Upper lobe of left lung (tissue), 6 donors: ENCODE data around the gene SYNPR. TPM values are rescaled to one million over a fixed set of nuclear protein-coding genes. Genes with fewer than 3 reads are reported as not detected.

Experiments used
- ATAC-seq, 2 donors: fragments of 200-7000 bp; cut with Tn5 transposase; one replicate each; pipeline ENCODE4 v1.9.1; 2022; ENCODE audit warnings: mild to moderate bottlenecking in 2 of 2, moderate library complexity in 2 of 2; ENCODE audit not compliant: low FRiP score in 2 of 2
- DNase-seq, 2 donors: peaks; one replicate each; pipeline ENCODE4 v3.0.0-alpha.2; 2019 to 2020
- H3K27ac ChIP-seq, 4 donors: fragments of 200-600 bp; sonication (generic); one replicate each; pipeline ENCODE4 v1.5.1; 2016 to 2019
- H3K27me3 ChIP-seq, 4 donors: fragments of 200-600 bp; sonication (generic); one replicate each; pipeline ENCODE4 v1.5.1; 2017 to 2019
- H3K36me3 ChIP-seq, 4 donors: fragments of 200-600 bp; sonication (generic); one replicate each; pipeline ENCODE4 v1.5.1; 2016 to 2019
- H3K4me1 ChIP-seq, 4 donors: fragments of 200-600 bp; sonication (generic); one replicate each; pipeline ENCODE4 v1.5.1; 2018 to 2019
- H3K4me3 ChIP-seq, 4 donors: fragments of 200-600 bp; sonication (generic); one replicate each; pipeline ENCODE4 v1.5.1; 2017 to 2019; ENCODE audit warnings: mild to moderate bottlenecking in 2 of 4, moderate library complexity in 1 of 4
- H3K9me3 ChIP-seq, 4 donors: fragments of 200-600 bp; sonication (generic); one replicate each; pipeline ENCODE4 v1.5.1; 2018 to 2019
- CTCF ChIP-seq, 6 experiments: fragments of 450-650 bp in 4 of 6; fragments of 200-600 bp in 2 of 6; sonication (generic) in 2 of 6; IDR thresholded peaks; one replicate each; pipeline ENCODE4 v1.5.1; 2016 to 2019; ENCODE audit warnings: antibody characterized with exemption in 6 of 6
- EP300 ChIP-seq, 4 donors: sonication (generic); formaldehyde crosslinking; IDR thresholded peaks; one replicate each; pipeline ENCODE4 v1.5.1; 2017; ENCODE audit warnings: antibody characterized with exemption in 4 of 4, control low read depth in 2 of 4
- POLR2A ChIP-seq, 4 donors: fragments of 450-650 bp; IDR thresholded peaks; one replicate each; pipeline ENCODE4 v1.5.1; 2016 to 2017; ENCODE audit warnings: antibody characterized with exemption in 4 of 4, mild to moderate bottlenecking in 2 of 4
- POLR2AphosphoS5 ChIP-seq, 2 donors: sonication (generic); formaldehyde crosslinking; IDR thresholded peaks; one replicate each; pipeline ENCODE4 v1.5.1; 2017; ENCODE audit warnings: antibody characterized with exemption in 2 of 2
- small RNA-seq, 4 donors: library from RNA; depleted of rRNA; stranded (forward); fragments of <200 nt; gene quantifications; one replicate each; pipeline ENCODE3, GENCODE V24; 2016
- total RNA-seq, 6 donors: library from RNA; depleted of rRNA in 4 of 6; stranded (reverse); fragments of >200 nt in 4 of 6; gene quantifications; one replicate each; pipeline versions ENCODE4 v1.1.0 to v1.2.1, GENCODE V29; 2016 to 2021
- donor health status: DM: no; HTN: no; CAD: no; lungs with moderate emphysema.
- donor health status: DM: no; HTN: yes; CAD: no; lungs with severe emphysema.

Gene SYNPR
- total RNA-seq, 6 donors from 2014 or later = not detected

DNA sequence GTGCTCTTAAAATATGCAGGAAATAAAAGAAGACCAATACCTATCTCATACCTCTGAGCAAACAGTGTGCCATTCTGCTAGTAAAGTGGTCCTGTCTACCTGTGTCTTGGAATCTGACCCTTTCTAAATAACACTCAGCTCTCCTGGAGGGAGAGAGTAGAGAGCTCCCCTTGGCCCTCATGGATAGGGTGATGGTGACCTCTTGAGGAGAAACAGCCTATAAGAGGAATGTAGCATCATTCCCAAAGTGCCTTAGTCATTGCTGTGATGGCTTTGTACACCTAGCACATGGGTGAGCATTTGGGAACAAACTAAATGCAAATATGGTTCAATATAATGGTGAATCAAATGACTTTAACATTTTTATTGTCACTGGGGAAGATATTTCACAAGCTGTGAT, 384.4 kb downstream of the SYNPR start:
- H3K27me3 ChIP-seq = no peaks in the 10 kb centered on the region
- DNase-seq (no peak), ATAC-seq (peak in 1 of 2 donors; percentile 30)
- H3K9me3 ChIP-seq = no peaks in the 10 kb centered on the region
- H3K4me1 ChIP-seq = no peaks in the 10 kb centered on the region
- no peak overlapping the region for H3K4me3 ChIP-seq
- no peaks in the 10 kb centered on the region for H3K36me3 ChIP-seq
- no peak for TF ChIP-seq POLR2A (IDR thresholded peaks at IDR 0.05)
- TF ChIP-seq CTCF (IDR thresholded peaks at IDR 0.05) = no peak
- no peak for TF ChIP-seq POLR2AphosphoS5 (IDR thresholded peaks at IDR 0.05)
- TF ChIP-seq EP300 (IDR thresholded peaks at IDR 0.05) = no peak
- H3K27ac ChIP-seq = no peak overlapping the region

Small RNA genes lying within 50 kb of the gene (small RNA-seq; reads per million reads assigned to genes)
- 0 to 0.18 (median 0) reads per million in 4 donors for gene RNA5SP134
